ENCODE measurements around the gene GNG7. TPM values are rescaled to one million over a fixed set of nuclear protein-coding genes. Genes with fewer than 3 reads are reported as not detected.

GNG7 gene
- total RNA-seq, 1 experiment from 2014 or later, result 1.1 TPM

- ATAC-seq, result no peak
Measured at GRCh38 chr19:2534423-2535013, 168.0 kb downstream of the GNG7 start.

DNA sequence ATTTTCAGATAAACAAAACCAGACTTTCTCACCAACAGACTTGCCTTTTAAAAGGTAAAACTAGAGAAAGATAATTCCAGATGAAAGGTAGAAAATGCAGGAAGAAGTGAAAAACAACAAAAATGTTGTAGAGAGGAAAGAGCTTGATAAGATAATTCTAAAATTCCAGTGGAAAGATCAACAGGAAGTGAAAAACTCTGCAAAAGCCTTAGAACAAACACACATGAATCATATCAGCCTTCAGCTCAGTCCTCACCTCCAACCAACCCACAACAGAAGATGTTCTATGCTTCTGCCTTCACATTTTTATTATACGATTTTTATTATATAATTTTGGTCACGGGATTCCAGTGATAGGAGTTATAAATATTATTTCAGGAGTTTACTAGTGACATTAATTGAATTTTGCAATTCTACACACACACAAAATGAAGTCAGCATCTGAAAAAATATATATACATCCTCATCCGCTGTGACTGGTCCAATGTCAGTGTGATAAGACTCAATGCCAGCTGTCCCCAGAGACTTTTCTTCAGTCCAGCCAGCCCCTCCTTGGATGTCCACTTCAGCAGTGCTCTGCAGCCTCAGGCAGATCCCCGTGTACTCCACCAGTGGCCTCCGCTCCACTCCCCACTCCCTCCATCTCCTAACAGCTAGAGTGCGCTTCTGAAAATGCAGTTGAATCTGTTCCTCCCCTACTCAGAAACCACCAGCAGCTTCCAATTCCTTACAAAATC lies 168.6 kb downstream of the GNG7 start:
- Histone ChIP-seq H3K4me2 (ENCODE audit: low read length) (peak overlapping the region; percentile 67), H3K4me1 (ENCODE audit: insufficient read depth, low read length) (peaks cover 35% of the 10 kb centered on the region), H3K9ac (ENCODE audit: low read length) (no peak overlapping the region), H2AFZ (ENCODE audit: low read length) (no peak overlapping the region), H3F3A (ENCODE audit: low read length, unreplicated experiment) (peaks cover 6% of the 10 kb centered on the region), H3K27me3 (ENCODE audit: low read length) (no peaks in the 10 kb centered on the region), H4K20me1 (ENCODE audit: low read length) (no peaks in the 10 kb centered on the region), H3K9me3 (ENCODE audit: low read length) (no peaks in the 10 kb centered on the region), H3K27ac (ENCODE audit: low read length) (peak overlapping the region; percentile 58), H3K36me3 (ENCODE audit: low read depth, low read length) (no peaks in the 10 kb centered on the region), H3K4me3 (ENCODE audit: low read length) (peak overlapping the region; percentile 26), H3K9me2 (replicated peaks; ENCODE audit: low read length) (no peaks in the 10 kb centered on the region), H3K79me2 (ENCODE audit: low read length) (no peaks in the 10 kb centered on the region)
- DNase-seq (peak; percentile 48), ATAC-seq (0 out of 2 replicates have a peak, but pooled peaks have one; percentile 15)
- no TSS peak for BruUV-seq (replicated peaks)
- POLR2A ChIA-PET (ENCODE audit: unreplicated experiment), result interaction anchor here (0.5 to 0.6 kb wide), 2 partner anchors 58 to 63 kb away, joined by 5 to 8 read pairs; partner anchors contain the start of gene GADD45B
- intact Hi-C loops (cut with micrococcal nuclease), result no loop called here
- TF ChIP-seq EZH2phosphoT487 (IDR thresholded peaks at IDR 0.05; ENCODE audit: borderline replicate concordance, low read length) (no peak), EZH2 (IDR thresholded peaks at IDR 0.05; ENCODE audit: low read length, unreplicated experiment) (no peak)
- TF ChIP-seq, protein P1, sequence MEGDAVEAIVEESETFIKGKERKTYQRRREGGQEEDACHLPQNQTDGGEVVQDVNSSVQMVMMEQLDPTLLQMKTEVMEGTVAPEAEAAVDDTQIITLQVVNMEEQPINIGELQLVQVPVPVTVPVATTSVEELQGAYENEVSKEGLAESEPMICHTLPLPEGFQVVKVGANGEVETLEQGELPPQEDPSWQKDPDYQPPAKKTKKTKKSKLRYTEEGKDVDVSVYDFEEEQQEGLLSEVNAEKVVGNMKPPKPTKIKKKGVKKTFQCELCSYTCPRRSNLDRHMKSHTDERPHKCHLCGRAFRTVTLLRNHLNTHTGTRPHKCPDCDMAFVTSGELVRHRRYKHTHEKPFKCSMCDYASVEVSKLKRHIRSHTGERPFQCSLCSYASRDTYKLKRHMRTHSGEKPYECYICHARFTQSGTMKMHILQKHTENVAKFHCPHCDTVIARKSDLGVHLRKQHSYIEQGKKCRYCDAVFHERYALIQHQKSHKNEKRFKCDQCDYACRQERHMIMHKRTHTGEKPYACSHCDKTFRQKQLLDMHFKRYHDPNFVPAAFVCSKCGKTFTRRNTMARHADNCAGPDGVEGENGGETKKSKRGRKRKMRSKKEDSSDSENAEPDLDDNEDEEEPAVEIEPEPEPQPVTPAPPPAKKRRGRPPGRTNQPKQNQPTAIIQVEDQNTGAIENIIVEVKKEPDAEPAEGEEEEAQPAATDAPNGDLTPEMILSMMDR (conservative IDR thresholded peaks at IDR 0.05; ENCODE audit: low read depth, low read length), result no peak
- CTCF ChIA-PET, result interaction anchor here (0.5 kb wide), 1 partner anchor 23 kb away, joined by 4 read pairs; no protein-coding TSS in a partner anchor

More at GRCh38 chr19:2534423-2535013, 168.0 kb downstream of the GNG7 start:
- Histone ChIP-seq H2AFZ (ENCODE audit: low read length) (no peak overlapping the region), H3K9me2 (replicated peaks; ENCODE audit: low read length) (no peaks in the 10 kb centered on the region), H3K4me2 (ENCODE audit: low read length) (no peak overlapping the region), H3K27me3 (ENCODE audit: low read length) (no peaks in the 10 kb centered on the region), H3K27ac (ENCODE audit: low read length) (peak overlapping the region; percentile 58), H3K4me3 (ENCODE audit: low read length) (no peak overlapping the region), H3K4me1 (ENCODE audit: insufficient read depth, low read length) (peaks cover 33% of the 10 kb centered on the region), H3K9me3 (ENCODE audit: low read length) (no peaks in the 10 kb centered on the region), H3K36me3 (ENCODE audit: low read depth, low read length) (no peaks in the 10 kb centered on the region), H4K20me1 (ENCODE audit: low read length) (no peaks in the 10 kb centered on the region), H3F3A (ENCODE audit: low read length, unreplicated experiment) (peaks cover 6% of the 10 kb centered on the region), H3K9ac (ENCODE audit: low read length) (no peak overlapping the region), H3K79me2 (ENCODE audit: low read length) (no peaks in the 10 kb centered on the region)
- BruUV-seq (replicated peaks), result no TSS peak
- ChIA-PET CTCF (no interaction called here), POLR2A (ENCODE audit: unreplicated experiment) (interaction anchor here (0.5 kb wide), 1 partner anchor 59 kb away, joined by 8 read pairs; the partner anchor contains the start of gene GADD45B)
- no peak for DNase-seq
- no peak for TF ChIP-seq EZH2 (IDR thresholded peaks at IDR 0.05; ENCODE audit: low read length, unreplicated experiment)
- TF ChIP-seq, protein P1 (conservative IDR thresholded peaks at IDR 0.05; ENCODE audit: low read depth, low read length), result no peak
- intact Hi-C loops (cut with micrococcal nuclease), result no loop called here

DNA sequence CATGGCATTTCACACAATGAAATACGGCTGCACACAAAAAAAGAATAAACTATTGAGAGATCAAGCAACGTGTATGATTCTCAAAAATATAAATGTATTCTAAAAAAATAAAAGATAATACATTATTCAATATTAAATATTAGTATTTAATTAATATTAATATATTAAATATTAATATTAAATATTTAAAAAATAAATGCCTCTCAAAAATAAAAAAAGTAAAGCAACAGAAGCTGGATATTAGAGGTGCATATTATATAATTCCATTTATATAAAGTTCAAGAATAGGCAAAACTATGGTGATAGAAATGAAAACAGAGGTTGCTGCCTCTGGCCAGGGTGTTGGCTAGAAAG lies 169.4 kb downstream of the GNG7 start:
- no peaks in the 10 kb centered on the region for H3K27me3 ChIP-seq (ENCODE audit: low read length)
- no peaks in the 10 kb centered on the region for H3K9me3 ChIP-seq (ENCODE audit: low read length)
- H3K4me2 ChIP-seq (ENCODE audit: low read length), result peak overlapping the region; percentile 67
- no peaks in the 10 kb centered on the region for H4K20me1 ChIP-seq (ENCODE audit: low read length)
- no peak for TF ChIP-seq EZH2phosphoT487 (IDR thresholded peaks at IDR 0.05; ENCODE audit: borderline replicate concordance, low read length)
- no peak for TF ChIP-seq EZH2 (IDR thresholded peaks at IDR 0.05; ENCODE audit: low read length, unreplicated experiment)
- TF ChIP-seq, protein P1 (conservative IDR thresholded peaks at IDR 0.05; ENCODE audit: low read depth, low read length), result no peak
- H3K79me2 ChIP-seq (ENCODE audit: low read length), result no peaks in the 10 kb centered on the region
- CTCF ChIA-PET, result no interaction called here
- H3K27ac ChIP-seq (ENCODE audit: low read length), result peak overlapping the region; percentile 77
- DNase-seq (no peak), ATAC-seq (no peak)
- H3F3A ChIP-seq (ENCODE audit: low read length, unreplicated experiment), result peaks cover 6% of the 10 kb centered on the region
- no peak overlapping the region for H2AFZ ChIP-seq (ENCODE audit: low read length)
- H3K9ac ChIP-seq (ENCODE audit: low read length), result no peak overlapping the region
- H3K4me1 ChIP-seq (ENCODE audit: insufficient read depth, low read length), result peaks cover 38% of the 10 kb centered on the region
- intact Hi-C loops (cut with micrococcal nuclease), result no loop called here
- no peaks in the 10 kb centered on the region for H3K9me2 ChIP-seq (replicated peaks; ENCODE audit: low read length)
- H3K36me3 ChIP-seq (ENCODE audit: low read depth, low read length), result no peaks in the 10 kb centered on the region
- H3K4me3 ChIP-seq (ENCODE audit: low read length), result peak overlapping the region; percentile 26
- POLR2A ChIA-PET (ENCODE audit: unreplicated experiment), result interaction anchor here (1.0 kb wide), 1 partner anchor 29 kb away, joined by 3 read pairs; no protein-coding TSS in a partner anchor
- no TSS peak for BruUV-seq (replicated peaks)
